Stimulated activated CD8-positive, alpha-beta memory T cell treated with anti-CD3 and anti-CD28 coated beads, Interleukin-2, amount 100 ng/mL, for 1 hour (primary cell): ENCODE measurements around the gene CIRBP.

Experiments used
- DNase-seq, 2 donors: peaks; one replicate each; pipeline ENCODE4 v3.0.0-alpha.2; 2020; ENCODE audit warnings: low read depth in 2 of 2

Gene CIRBP

GRCh38 chr19:1269065-1269477, at the start of gene CIRBP:
Gene CIRBP (plus strand): TSS chr19:1269332. CDS start chr19:1270934, 1,602 bp downstream.
- DNase-seq, result peak; percentile 99

- DNase-seq, result no peak
These were observed 49.2 kb upstream of the CIRBP start for GRCh38 chr19:1219786-1220476.

GRCh38 chr19:1220477-1220930, 48.6 kb upstream of the CIRBP start:
- DNase-seq, result no peak

GRCh38 chr19:1220976-1221903, 47.9 kb upstream of the CIRBP start:
- DNase-seq, result no peak

GRCh38 chr19:1221904-1222255, 47.3 kb upstream of the CIRBP start:
- DNase-seq, result no peak

GRCh38 chr19:1222394-1222793, 46.7 kb upstream of the CIRBP start:
- no peak for DNase-seq

GRCh38 chr19:1223018-1223855, 45.9 kb upstream of the CIRBP start:
- no peak for DNase-seq

GRCh38 chr19:1224047-1224825, 44.9 kb upstream of the CIRBP start:
- no peak for DNase-seq

GRCh38 chr19:1224847-1225246, 44.3 kb upstream of the CIRBP start:
- no peak for DNase-seq

- no peak for DNase-seq
These were observed 43.5 kb upstream of the CIRBP start for GRCh38 chr19:1225440-1226226.

- no peak for DNase-seq
These were observed 43.0 kb upstream of the CIRBP start for GRCh38 chr19:1226227-1226518.

GRCh38 chr19:1226522-1227303, 42.4 kb upstream of the CIRBP start:
- no peak for DNase-seq

- DNase-seq, result no peak
These were observed 41.7 kb upstream of the CIRBP start for GRCh38 chr19:1227304-1228054.

- no peak for DNase-seq
These were observed 40.8 kb upstream of the CIRBP start for GRCh38 chr19:1228161-1228957.

- DNase-seq, result no peak
These were observed 39.8 kb upstream of the CIRBP start for GRCh38 chr19:1229056-1229923.

GRCh38 chr19:1229924-1230782, 39.0 kb upstream of the CIRBP start:
- no peak for DNase-seq
